Measurements from ENCODE around the gene CLDN5.

Gene CLDN5

GRCh38 chr22:19501897-19502447, 22.2 kb downstream of the CLDN5 start:
- DNase-seq, result no peak

- no peak for DNase-seq
These were observed 24.3 kb downstream of the CLDN5 start for GRCh38 chr22:19499880-19500242.

DNA sequence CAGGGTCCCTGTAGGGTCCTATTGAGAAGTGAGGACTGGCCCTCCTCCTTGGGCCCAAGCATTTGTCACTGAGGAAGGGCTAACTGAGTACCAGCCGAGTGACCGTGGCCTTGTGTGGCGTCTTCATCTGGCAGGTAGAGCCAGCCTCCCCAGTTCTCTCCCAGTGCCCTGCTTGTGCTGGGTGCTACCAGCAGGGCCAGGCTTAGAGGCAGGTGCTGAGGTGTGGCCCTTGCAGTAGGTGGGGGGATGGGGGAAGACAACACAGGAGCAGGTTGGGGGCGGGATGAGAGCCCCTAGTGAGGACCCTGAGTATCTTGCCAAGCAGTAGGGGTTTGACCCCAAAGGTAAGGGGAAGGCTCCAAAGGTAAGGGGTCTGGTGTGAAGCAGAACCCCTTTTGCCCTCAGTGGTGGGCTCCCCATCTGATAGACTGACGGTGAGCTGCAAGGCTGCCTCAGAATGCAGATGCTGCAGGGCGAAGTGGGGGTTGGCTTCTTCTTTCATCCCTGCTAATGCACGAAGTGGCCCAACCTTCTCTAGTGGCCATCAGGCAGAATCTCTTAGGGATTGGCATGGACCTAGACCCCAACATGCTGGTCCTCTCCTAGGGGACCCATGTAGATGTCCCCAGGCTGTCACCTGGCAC, 24.9 kb downstream of the CLDN5 start:
- no peak for DNase-seq

DNA sequence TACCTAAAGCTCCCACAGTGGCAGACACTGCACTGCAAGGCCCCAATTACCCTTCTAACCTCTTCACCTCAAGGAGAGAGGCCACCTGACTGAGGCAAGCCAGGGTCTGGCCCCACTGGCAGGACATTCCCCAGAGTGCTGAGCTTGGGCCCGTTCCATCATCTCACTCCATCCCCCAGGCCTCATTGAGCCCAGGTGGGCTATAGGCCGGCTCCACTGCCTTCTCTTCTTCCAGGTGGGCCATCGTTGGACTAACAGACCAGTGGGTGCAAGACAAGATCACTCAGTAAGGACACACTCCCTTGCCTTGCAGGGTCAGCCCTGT, 25.4 kb downstream of the CLDN5 start:
- no peak for DNase-seq

GRCh38 chr22:19498154-19498865, 25.9 kb downstream of the CLDN5 start:
- no peak for DNase-seq

- no peak for DNase-seq
These were observed 27.0 kb downstream of the CLDN5 start for GRCh38 chr22:19497245-19497644.

- DNase-seq, result no peak
These were observed 27.9 kb downstream of the CLDN5 start for GRCh38 chr22:19496324-19496630.

GRCh38 chr22:19495562-19496323, 28.5 kb downstream of the CLDN5 start:
- no peak for DNase-seq

DNA sequence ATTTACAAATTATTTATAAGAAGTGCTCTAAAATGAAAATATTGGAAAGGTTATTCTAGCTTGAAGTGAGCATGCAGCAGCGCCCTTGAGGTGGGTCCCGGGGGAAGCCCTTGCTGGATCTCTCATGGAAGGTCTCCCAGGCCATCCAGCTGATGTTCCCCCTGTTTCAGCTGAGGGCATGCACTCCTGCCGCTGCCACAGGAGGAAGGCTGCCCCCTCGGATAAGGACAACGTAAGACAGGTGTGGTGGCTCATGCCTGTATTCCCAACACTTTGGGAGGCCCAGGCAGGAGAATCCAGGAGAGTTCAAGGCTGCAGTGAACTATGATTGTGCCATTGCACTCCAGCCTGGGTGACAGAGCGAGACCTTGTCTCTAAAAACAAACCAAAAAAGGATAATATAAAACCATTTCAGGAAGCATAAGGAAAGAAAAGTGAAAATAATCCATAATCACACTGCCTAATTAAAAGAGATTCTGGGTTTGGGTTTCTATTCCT, 29.5 kb downstream of the CLDN5 start:
- no peak for DNase-seq

- DNase-seq, result no peak
These were observed 30.1 kb downstream of the CLDN5 start for GRCh38 chr22:19494001-19494560.

GRCh38 chr22:19492504-19493174, 31.6 kb downstream of the CLDN5 start:
- no peak for DNase-seq

DNA sequence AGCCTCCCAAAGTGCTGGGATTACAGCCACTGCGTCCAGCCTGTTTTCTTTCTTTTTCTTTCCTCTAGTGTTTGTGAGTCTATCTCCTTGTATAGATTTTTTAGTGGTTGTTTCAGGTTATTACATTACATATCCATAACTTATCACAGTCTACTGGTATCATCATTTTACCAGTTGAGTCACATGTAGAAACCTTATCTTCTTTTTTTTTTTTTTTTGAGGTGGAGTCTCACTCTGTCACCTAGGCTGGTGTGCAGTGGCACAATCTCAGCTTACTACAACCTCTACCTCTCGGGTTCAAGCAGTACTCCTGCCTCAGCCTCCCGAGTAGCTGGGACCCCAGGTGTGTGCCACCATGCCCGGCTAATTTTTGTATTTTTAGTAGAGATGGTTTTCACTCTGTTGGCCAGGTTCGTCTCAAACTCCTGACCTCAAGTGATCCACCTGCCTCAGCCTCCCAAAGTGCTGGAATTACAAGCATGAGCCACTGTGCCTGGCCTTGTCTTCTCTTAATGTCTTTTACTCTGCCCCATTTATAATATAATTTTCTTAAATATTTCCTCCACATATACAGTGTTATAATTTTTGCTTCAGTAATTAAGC, 33.5 kb downstream of the CLDN5 start:
- DNase-seq, result no peak

- no peak for DNase-seq
These were observed 35.0 kb downstream of the CLDN5 start for GRCh38 chr22:19488884-19489843.

DNA sequence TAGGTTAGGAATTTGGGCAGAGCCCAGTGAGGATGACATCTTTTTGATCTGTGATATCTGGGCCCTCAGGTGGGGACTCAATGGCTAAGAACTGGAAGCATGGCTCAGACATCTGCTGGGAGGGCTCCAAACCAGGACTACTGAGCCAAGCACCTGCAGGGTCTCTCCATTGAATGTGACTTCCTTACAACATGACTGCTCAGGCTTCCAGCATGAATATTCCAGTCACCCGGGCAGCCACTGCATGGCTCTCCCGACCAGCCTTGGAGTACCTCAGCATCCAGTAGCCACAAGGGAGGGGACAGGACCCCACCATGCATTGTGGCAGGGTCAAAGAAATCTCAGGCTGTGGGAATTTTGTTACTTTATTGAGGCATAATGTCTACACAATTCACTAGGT, 35.9 kb downstream of the CLDN5 start:
- DNase-seq, result no peak

DNA sequence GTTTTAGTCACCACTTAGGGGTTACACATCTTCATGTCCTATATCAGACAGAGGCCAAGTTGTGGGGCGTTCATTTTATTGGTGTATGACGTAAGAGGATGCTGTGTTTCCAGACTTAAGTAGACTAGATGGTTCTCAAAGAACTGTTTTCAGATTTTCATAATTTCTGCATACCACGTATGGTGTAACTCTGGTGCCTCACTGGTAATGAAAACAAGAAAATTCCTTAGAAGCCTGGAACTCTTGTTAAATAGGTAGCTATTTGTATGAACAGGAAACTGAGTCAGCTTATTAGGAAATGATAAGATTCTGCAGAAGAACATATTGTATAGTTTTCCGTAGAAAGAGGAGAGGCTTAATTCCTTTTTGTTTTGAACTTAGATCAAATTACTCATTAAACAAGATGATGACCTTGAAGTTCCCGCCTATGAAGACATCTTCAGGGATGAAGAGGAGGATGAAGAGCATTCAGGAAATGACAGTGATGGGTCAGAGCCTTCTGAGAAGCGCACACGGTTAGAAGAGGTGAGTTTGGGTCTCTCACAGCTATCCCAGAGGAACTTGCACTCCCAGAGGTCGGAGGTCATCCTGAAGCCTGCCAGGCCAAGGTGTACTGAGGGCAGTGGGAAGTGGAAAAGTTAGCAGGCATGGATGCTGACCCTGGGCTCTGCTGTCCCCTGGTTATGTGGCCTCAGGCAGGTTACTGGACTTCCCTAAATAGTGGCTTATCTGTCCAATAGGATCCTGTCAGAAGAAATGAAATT, 40.5 kb downstream of the CLDN5 start:
- no peak for DNase-seq

GRCh38 chr22:19482297-19482696, 41.9 kb downstream of the CLDN5 start:
- no peak for DNase-seq

- no peak for DNase-seq
These were observed 43.4 kb downstream of the CLDN5 start for GRCh38 chr22:19480789-19481188.

GRCh38 chr22:19480173-19480568, 44.0 kb downstream of the CLDN5 start:
- peak; percentile 43 for DNase-seq

DNA sequence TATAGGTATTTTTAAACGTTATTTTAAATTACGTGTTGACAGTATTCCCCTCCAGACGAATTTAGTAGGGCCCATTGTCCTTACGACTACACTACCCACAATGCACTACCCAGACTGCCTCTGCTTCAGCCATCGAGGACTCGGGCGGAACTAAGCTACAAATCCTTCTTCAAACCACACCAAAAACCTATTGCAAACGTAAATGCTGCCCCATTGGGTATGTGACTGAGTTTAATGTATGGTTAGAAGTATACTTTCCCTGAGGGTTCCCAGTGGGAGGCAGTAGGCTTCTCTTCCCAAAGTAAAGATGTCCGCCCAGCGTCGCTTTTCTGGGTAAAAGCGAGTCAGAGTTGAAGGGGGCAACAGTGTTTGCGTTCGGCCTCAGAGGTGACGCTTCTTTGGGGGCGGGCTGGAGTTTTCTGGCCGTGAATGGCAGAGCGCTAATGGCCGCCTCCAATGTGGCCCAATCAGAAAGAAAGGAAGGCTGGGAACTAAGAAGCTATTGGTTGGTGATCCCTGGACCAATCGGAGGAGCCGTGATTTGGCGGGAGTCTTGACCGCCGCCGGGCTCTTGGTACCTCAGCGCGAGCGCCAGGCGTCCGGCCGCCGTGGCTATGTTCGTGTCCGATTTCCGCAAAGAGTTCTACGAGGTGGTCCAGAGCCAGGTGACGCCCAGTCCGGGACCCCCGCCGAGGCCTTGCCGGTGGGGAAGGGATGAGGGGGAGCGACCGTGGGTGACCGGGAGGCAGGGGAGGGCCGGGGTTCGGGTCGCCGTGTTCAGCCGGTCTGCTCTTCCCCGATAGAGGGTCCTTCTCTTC, 44.6 kb downstream of the CLDN5 start, which contains the start of gene CDC45:
TSS of gene CDC45 (plus strand) at position 566 of the 818 bp plus-strand sequence. CDS start at position 615, 49 bp downstream.
- DNase-seq, result peak; percentile 96

All from activated CD4-positive, alpha-beta T cell treated with anti-CD3 and anti-CD28 coated beads for 48 hours (primary cell).